ENCODE results near the gene NPAS3. TPM values are rescaled to one million over a fixed set of nuclear protein-coding genes. Genes with fewer than 3 reads are reported as not detected.

Gene NPAS3
- total RNA-seq, 2 experiments from 2014 or later: not detected

- Mint-ChIP-seq H3K9me3 (peaks cover 2% of the 10 kb centered on the region), H3K27me3 (ENCODE audit: low read depth) (no peaks in the 10 kb centered on the region), H3K4me3 (no peak overlapping the region), H3K27ac (no peak overlapping the region), H3K36me3 (ENCODE audit: low read depth) (no peaks in the 10 kb centered on the region), H3K4me1 (ENCODE audit: low read depth) (no peaks in the 10 kb centered on the region)
- intact Hi-C loops (cut with micrococcal nuclease): no loop called here
- CTCF ChIA-PET: interaction anchor here (0.6 to 0.9 kb wide), 3 partner anchors 29 to 263 kb away, joined by 3 to 5 read pairs (median 3); no protein-coding TSS in a partner anchor
- DNase-seq: no peak
These were observed 896.6 kb downstream of the NPAS3 start for GRCh38 chr14:33835261-33835655.

DNA sequence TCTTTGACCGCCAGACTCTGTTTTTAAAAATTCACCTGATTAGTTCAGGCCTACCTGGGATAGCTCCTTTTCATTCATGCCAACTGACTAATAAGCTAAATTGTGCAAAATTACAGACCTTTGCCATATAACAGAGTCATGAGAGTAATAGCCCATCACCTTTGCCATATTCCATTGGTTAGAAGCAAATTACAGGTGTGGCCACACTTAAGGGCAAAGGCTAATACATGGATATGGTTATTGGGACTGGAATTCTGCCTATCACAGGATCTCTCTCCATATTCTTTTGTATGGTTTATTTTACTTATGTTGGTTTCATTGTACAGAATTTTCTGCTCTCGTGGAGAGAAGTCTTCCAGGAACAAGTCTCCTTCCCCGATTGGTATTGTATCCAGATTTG is 897.0 kb downstream of the NPAS3 start:
- peaks cover 2% of the 10 kb centered on the region for H3K9me3 Mint-ChIP-seq
- no peaks in the 10 kb centered on the region for H3K27me3 Mint-ChIP-seq (ENCODE audit: low read depth)
- H3K4me3 Mint-ChIP-seq: no peak overlapping the region
- H3K4me1 Mint-ChIP-seq (ENCODE audit: low read depth): no peaks in the 10 kb centered on the region
- DNase-seq: no peak
- H3K27ac Mint-ChIP-seq: no peak overlapping the region
- H3K36me3 Mint-ChIP-seq (ENCODE audit: low read depth): no peaks in the 10 kb centered on the region
- intact Hi-C loops (cut with micrococcal nuclease): no loop called here
- CTCF ChIA-PET: interaction anchor here (0.6 to 1.4 kb wide), 3 partner anchors 28 to 488 kb away, joined by 3 to 5 read pairs (median 3); no protein-coding TSS in a partner anchor

DNA sequence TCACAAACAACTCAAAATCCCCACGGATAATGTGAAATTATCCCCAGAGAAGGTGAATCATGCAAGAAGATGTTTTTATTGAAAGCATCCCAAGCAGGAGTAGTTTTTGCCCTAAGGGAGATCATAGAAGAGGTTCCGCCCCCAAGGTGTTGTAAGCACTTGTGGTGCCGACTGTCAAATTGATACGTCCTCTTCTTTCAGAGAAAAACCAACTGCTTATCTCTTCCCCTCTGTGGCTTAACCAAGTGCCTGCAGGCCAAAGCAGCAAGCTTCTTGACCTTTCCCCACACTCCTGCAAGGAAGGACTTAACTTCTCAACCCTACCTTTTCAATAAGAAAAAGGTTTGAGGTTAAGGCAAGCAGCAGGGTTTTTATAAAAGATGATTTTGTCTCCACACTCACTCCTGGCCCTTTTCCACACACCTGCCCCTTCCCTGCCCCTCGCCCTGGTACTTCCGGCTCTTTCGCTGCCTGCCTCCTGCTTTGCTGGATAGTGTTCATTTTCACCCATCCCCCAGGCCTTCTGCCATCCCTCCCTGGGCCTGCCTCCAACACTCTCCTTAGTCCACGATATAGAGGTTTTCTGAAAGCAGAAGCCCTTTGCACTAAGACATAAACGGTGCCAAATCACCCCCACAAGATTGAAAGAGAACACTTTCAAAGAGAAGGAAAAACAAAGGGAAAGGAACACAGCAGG is 897.7 kb downstream of the NPAS3 start:
- CTCF ChIA-PET: interaction anchor here (1.4 kb wide), 1 partner anchor 487 kb away, joined by 3 read pairs; no protein-coding TSS in a partner anchor
- intact Hi-C loops (cut with micrococcal nuclease): no loop called here

GRCh38 chr14:33836900-33837577 is 898.4 kb downstream of the NPAS3 start:
- Mint-ChIP-seq H3K9me3 (peaks cover under 1% of the 10 kb centered on the region), H3K27me3 (ENCODE audit: low read depth) (no peaks in the 10 kb centered on the region), H3K36me3 (ENCODE audit: low read depth) (no peaks in the 10 kb centered on the region), H3K4me1 (ENCODE audit: low read depth) (no peaks in the 10 kb centered on the region), H3K4me3 (no peak overlapping the region), H3K27ac (no peak overlapping the region)
- intact Hi-C loops (cut with micrococcal nuclease): no loop called here
- CTCF ChIA-PET: interaction anchor here (1.2 to 1.4 kb wide), 4 partner anchors 390 to 487 kb away, joined by 3 to 4 read pairs (median 3); no protein-coding TSS in a partner anchor
- DNase-seq: no peak

More for the DNA sequence above, 897.7 kb downstream of the NPAS3 start:
- Mint-ChIP-seq H3K4me1 (ENCODE audit: low read depth) (no peaks in the 10 kb centered on the region), H3K27ac (no peak overlapping the region), H3K9me3 (peaks cover 2% of the 10 kb centered on the region), H3K4me3 (no peak overlapping the region), H3K27me3 (ENCODE audit: low read depth) (no peaks in the 10 kb centered on the region), H3K36me3 (ENCODE audit: low read depth) (no peaks in the 10 kb centered on the region)
- no peak for DNase-seq

DNA sequence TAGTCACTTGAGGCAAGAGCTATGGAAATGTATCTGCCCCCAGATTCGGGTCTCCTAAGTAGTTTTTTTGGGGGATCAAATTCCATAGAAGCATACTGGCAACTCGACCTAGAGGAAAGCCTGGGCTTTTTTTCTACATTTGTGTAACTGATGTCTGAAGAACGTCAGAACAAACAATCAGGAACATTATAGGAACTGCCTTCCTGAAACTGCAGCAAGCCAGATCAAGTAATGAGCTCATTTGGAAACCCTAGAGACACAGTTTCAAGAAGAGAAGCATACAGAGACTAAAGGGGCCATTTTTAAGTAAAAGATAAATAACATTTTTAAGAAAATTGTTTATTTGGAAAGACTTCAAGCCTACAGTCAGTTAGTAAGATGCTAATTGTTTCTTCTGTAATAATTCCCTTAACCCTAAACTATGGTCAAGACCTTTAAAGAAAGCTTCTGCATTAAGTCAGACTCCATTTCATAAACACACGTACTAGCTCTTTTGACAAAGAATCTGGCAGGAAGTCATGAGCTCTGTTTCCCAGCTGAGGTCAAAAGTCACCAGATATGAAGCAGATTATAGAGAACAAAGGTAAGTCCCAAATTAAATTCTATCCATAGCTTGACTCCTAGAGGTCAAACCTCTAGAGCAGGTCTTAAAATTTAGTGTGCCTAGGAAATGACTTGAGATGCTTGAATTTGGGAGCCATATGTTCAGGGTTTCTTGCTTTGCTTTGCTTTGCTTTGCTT is 899.4 kb downstream of the NPAS3 start:
- DNase-seq: no peak
- Mint-ChIP-seq H3K27ac (no peak overlapping the region), H3K9me3 (no peaks in the 10 kb centered on the region), H3K4me1 (ENCODE audit: low read depth) (no peaks in the 10 kb centered on the region), H3K27me3 (ENCODE audit: low read depth) (no peaks in the 10 kb centered on the region), H3K4me3 (no peak overlapping the region), H3K36me3 (ENCODE audit: low read depth) (no peaks in the 10 kb centered on the region)
- CTCF ChIA-PET: interaction anchor here (0.7 to 1.7 kb wide), 11 partner anchors 10 to 1236 kb away, joined by 3 to 6 read pairs (median 3); no protein-coding TSS in a partner anchor
- intact Hi-C loops (cut with micrococcal nuclease): loop anchor here (2.0 kb wide), 1 partner anchor 463 kb away; no protein-coding TSS in a partner anchor

- Mint-ChIP-seq H3K4me3 (no peak overlapping the region), H3K27me3 (ENCODE audit: low read depth) (no peaks in the 10 kb centered on the region), H3K36me3 (ENCODE audit: low read depth) (no peaks in the 10 kb centered on the region), H3K9me3 (no peaks in the 10 kb centered on the region), H3K4me1 (ENCODE audit: low read depth) (no peaks in the 10 kb centered on the region), H3K27ac (no peak overlapping the region)
- peak; percentile 61 for DNase-seq
- intact Hi-C loops (cut with micrococcal nuclease): loop anchor here (1.0 to 5.0 kb wide), 5 partner anchors 203 to 484 kb away; no protein-coding TSS in a partner anchor
- CTCF ChIA-PET: interaction anchor here (0.6 to 2.0 kb wide), 15 partner anchors 10 to 486 kb away, joined by 3 to 14 read pairs (median 3); no protein-coding TSS in a partner anchor
These were observed 900.8 kb downstream of the NPAS3 start for GRCh38 chr14:33839193-33840076.

- Mint-ChIP-seq H3K4me3 (no peak overlapping the region), H3K9me3 (no peaks in the 10 kb centered on the region), H3K4me1 (ENCODE audit: low read depth) (no peaks in the 10 kb centered on the region), H3K27me3 (ENCODE audit: low read depth) (no peaks in the 10 kb centered on the region), H3K36me3 (ENCODE audit: low read depth) (no peaks in the 10 kb centered on the region), H3K27ac (no peak overlapping the region)
- DNase-seq: no peak
- CTCF ChIA-PET: interaction anchor here (0.5 to 2.0 kb wide), 11 partner anchors 8 to 388 kb away, joined by 3 to 14 read pairs (median 4); no protein-coding TSS in a partner anchor
- intact Hi-C loops (cut with micrococcal nuclease): loop anchor here (5.0 kb wide), 1 partner anchor 202 kb away; no protein-coding TSS in a partner anchor
These were observed 902.1 kb downstream of the NPAS3 start for GRCh38 chr14:33840797-33841196.

DNA sequence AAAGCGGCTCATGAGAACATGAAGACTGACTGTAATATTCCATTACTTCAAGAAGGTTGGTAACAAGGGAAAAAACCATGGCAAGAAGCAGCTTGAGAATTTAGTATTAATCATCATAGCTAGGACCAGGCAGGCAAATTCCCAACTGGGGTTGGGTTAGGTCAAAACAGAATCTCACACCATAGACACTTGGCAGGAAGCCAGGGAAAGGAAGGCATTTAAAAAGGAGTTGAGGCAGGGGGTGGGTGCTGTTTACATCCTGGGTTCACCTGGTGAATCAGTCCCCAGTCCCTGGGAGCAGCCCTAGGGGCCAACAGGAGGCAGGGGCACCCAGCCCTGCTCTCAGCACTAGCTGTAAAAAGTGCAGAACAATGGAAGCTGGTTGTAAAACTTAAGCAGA is 903.6 kb downstream of the NPAS3 start:
- CTCF ChIA-PET: interaction anchor here (0.6 to 1.4 kb wide), 5 partner anchors 10 to 396 kb away, joined by 3 to 6 read pairs (median 3); no protein-coding TSS in a partner anchor
- H3K9me3 Mint-ChIP-seq: no peaks in the 10 kb centered on the region
- intact Hi-C loops (cut with micrococcal nuclease): loop anchor here (5.0 kb wide), 1 partner anchor 200 kb away; no protein-coding TSS in a partner anchor
- H3K27me3 Mint-ChIP-seq (ENCODE audit: low read depth): no peaks in the 10 kb centered on the region
- no peak overlapping the region for H3K27ac Mint-ChIP-seq
- no peaks in the 10 kb centered on the region for H3K36me3 Mint-ChIP-seq (ENCODE audit: low read depth)
- no peak overlapping the region for H3K4me3 Mint-ChIP-seq
- H3K4me1 Mint-ChIP-seq (ENCODE audit: low read depth): no peaks in the 10 kb centered on the region
- no peak for DNase-seq

- H3K27me3 Mint-ChIP-seq (ENCODE audit: low read depth): no peaks in the 10 kb centered on the region
- intact Hi-C loops (cut with micrococcal nuclease): loop anchor here (5.0 kb wide), 1 partner anchor 198 kb away; no protein-coding TSS in a partner anchor
- no peak overlapping the region for H3K27ac Mint-ChIP-seq
- no peaks in the 10 kb centered on the region for H3K36me3 Mint-ChIP-seq (ENCODE audit: low read depth)
- H3K4me3 Mint-ChIP-seq: no peak overlapping the region
- no peak for DNase-seq
- H3K4me1 Mint-ChIP-seq (ENCODE audit: low read depth): no peaks in the 10 kb centered on the region
- no peaks in the 10 kb centered on the region for H3K9me3 Mint-ChIP-seq
- CTCF ChIA-PET: interaction anchor here (1.1 kb wide), 1 partner anchor 255 kb away, joined by 4 read pairs; no protein-coding TSS in a partner anchor
These were observed 905.4 kb downstream of the NPAS3 start for GRCh38 chr14:33844118-33844517.

- Mint-ChIP-seq H3K27ac (no peak overlapping the region), H3K4me1 (ENCODE audit: low read depth) (no peaks in the 10 kb centered on the region), H3K4me3 (no peak overlapping the region), H3K36me3 (ENCODE audit: low read depth) (no peaks in the 10 kb centered on the region), H3K9me3 (no peaks in the 10 kb centered on the region), H3K27me3 (ENCODE audit: low read depth) (no peaks in the 10 kb centered on the region)
- CTCF ChIA-PET: interaction anchor here (0.5 to 0.7 kb wide), 3 partner anchors 379 to 951 kb away, joined by 3 read pairs; no protein-coding TSS in a partner anchor
- intact Hi-C loops (cut with micrococcal nuclease): no loop called here
- no peak for DNase-seq
These were observed 907.6 kb downstream of the NPAS3 start for GRCh38 chr14:33846100-33846824.

Data from activated naive CD4-positive, alpha-beta T cell treated with anti-CD3 and anti-CD28 coated beads for 36 hours (primary cell).